HG03354 (cell line): ENCODE measurements around the gene RAP1GAP.

Source experiments
- ATAC-seq: cut with Tn5 transposase; IDR thresholded peaks from one replicate; pipeline ENCODE4 v1.9.1; 2021; ENCODE audit warnings: mild to moderate bottlenecking; ENCODE audit not compliant: unreplicated experiment, poor library complexity, severe bottlenecking

Gene RAP1GAP

GRCh38 chr1:21648352-21648730 lies 20.8 kb downstream of the RAP1GAP start:
- ATAC-seq = no peak

- no peak for ATAC-seq
Measured at GRCh38 chr1:21647431-21648351, 21.5 kb downstream of the RAP1GAP start.

GRCh38 chr1:21645550-21645949 lies 23.6 kb downstream of the RAP1GAP start:
- ATAC-seq = no peak

- no peak for ATAC-seq
Measured at GRCh38 chr1:21644906-21645305, 24.3 kb downstream of the RAP1GAP start.

GRCh38 chr1:21644348-21644747 lies 24.8 kb downstream of the RAP1GAP start:
- no peak for ATAC-seq

- ATAC-seq = no peak
Measured at GRCh38 chr1:21643624-21644023, 25.5 kb downstream of the RAP1GAP start.

- no peak for ATAC-seq
Measured at GRCh38 chr1:21641967-21642739, 27.0 kb downstream of the RAP1GAP start.

GRCh38 chr1:21641537-21641936 lies 27.6 kb downstream of the RAP1GAP start:
- ATAC-seq = no peak

GRCh38 chr1:21641076-21641475 lies 28.1 kb downstream of the RAP1GAP start:
- no peak for ATAC-seq

GRCh38 chr1:21640653-21641052 lies 28.5 kb downstream of the RAP1GAP start:
- no peak for ATAC-seq

GRCh38 chr1:21639594-21640041 lies 29.5 kb downstream of the RAP1GAP start:
- ATAC-seq = no peak

- no peak for ATAC-seq
Measured at GRCh38 chr1:21638531-21639341, 30.4 kb downstream of the RAP1GAP start.

GRCh38 chr1:21637514-21637913 lies 31.6 kb downstream of the RAP1GAP start:
- ATAC-seq = no peak

GRCh38 chr1:21636029-21636428 lies 33.1 kb downstream of the RAP1GAP start:
- no peak for ATAC-seq

- no peak for ATAC-seq
Measured at GRCh38 chr1:21634806-21635535, 34.2 kb downstream of the RAP1GAP start.

- no peak for ATAC-seq
Measured at GRCh38 chr1:21633992-21634805, 35.0 kb downstream of the RAP1GAP start.

- no peak for ATAC-seq
Measured at GRCh38 chr1:21633141-21633755, 35.9 kb downstream of the RAP1GAP start.
